NCI-H510A treated with DMSO at 0.1 percent for 48 hours (cell line): ENCODE measurements around the gene IL34.

ENCODE experiments used
- DNase-seq: peaks from one replicate; lab custom pipeline; 2025; lab: John Stamatoyannopoulos, UW

Gene IL34

DNA sequence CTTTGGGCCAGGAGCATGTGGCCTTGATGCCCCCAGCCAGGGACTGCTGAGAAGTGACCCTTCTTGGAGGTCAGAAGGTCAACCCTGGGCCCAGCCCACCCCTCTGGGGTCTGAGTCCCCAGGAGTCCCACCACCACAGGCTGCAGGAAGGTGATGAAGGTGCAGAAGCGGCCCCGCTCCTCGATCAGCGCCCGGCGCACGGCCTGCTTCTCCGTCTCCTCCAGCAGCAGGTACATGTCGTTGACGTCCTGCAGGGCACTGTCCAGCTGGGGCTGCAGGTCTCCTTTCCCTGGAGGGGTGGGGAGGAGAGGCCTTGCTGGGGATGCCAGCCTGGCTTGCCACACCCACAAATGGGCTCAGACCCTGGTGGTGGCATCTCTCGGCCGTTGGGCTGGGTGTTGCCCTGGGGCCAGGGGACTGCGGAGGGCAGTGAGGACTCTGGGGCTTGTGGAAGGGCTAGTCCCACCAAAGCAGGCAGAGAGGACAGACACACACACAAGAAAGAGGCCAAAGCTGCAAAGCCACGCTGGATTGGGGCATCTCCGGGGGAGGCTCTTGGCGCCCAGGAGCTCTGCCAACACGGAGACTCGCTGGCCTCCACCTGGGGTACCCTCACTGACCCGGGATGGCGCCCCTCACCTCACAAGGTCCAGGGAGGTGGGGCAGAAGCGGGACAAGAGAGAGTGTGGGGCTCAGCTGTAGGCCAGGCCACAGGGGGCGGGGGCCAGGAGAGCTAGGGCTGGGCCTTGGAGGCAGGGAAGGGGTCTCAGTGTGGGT, 31.9 kb downstream of the IL34 start:
- no peak for DNase-seq

GRCh38 chr16:70678898-70679670, 32.7 kb downstream of the IL34 start:
- no peak for DNase-seq

- DNase-seq: no peak
Observed at GRCh38 chr16:70679671-70680494, 33.5 kb downstream of the IL34 start.

- DNase-seq: no peak
Observed at GRCh38 chr16:70680495-70681381, 34.4 kb downstream of the IL34 start.

DNA sequence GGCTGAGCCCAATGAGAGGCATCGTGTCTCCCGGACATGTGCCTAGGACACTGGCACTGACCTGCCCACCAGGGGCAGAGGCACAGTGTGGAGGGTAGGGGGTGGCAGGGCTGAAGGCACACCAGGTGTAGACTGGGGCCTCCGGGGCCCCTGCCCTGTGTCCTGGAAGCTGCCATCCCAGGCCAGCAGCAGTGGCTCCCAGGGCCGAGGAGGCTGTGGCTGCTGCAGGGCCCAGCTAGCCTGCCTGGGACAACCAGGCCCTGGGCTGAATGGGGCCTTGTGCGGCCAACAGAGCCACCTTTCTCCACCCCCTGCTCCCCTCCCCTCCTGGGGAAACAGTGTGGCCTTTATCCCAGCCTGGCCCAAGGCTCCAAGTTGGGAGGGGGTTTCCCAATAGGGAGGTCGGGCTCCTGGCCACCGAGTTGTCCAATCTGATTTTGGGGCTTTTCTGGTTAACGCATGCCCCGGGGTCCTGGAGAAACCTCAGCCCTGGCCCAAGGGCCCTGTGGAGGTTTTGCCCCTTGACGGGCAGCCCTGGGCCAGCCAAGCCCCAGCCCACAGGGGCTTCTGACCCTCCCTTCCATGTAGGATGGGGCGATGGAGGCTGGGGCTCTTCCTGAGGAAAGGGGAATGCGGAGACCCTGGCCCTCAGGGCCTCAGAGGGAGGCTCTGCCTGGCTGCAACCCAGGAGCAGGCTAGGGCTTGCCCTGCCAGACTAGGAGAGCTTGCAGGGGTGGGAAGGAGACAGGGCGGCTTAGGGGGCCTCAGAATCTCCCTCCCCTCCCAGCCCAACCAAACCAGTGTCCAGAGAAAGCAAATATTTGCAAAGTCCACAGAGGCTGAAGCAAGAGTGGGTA, 35.3 kb downstream of the IL34 start:
- DNase-seq: no peak

- DNase-seq: no peak
Observed at GRCh38 chr16:70682239-70683145, 36.1 kb downstream of the IL34 start.

DNA sequence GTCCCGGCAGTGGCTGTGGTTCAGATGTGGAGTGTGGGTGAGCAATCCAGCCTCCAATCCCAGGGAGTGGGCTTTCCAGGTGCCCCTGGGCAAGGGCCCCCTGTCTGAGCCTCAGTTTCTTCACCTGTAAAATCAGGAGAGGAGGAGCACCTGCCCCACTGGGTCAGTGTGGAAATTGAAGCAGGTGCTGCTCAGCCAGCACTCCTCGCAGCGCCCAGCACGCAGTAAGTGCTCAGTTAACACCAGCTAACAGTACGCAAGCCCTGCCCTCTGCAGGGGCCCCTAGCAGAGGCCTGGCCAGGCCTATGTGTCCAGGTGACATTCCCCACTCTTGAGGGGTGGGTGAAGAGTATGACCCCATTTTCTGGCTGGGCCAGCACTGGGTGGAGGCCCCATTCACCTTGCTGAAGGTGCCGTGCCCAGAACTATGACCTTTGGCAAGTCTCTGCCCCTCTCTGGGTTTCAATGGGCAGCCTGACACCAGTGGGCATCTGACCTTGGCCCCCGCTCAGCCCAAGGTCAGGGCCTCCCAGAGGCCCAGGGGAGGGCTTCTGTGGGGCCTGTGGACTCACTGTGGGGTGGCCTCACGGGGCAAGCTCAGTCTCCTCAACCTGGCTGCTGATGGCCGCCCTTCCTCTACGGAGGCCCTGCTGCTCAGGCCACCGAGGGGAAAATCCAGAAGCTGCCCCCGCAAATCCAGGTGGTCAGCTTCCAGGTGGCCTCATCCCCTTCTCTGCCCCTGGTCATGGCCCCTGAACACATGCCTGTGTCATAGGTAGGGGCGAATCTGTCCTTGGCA, 37.0 kb downstream of the IL34 start:
- no peak for DNase-seq

DNA sequence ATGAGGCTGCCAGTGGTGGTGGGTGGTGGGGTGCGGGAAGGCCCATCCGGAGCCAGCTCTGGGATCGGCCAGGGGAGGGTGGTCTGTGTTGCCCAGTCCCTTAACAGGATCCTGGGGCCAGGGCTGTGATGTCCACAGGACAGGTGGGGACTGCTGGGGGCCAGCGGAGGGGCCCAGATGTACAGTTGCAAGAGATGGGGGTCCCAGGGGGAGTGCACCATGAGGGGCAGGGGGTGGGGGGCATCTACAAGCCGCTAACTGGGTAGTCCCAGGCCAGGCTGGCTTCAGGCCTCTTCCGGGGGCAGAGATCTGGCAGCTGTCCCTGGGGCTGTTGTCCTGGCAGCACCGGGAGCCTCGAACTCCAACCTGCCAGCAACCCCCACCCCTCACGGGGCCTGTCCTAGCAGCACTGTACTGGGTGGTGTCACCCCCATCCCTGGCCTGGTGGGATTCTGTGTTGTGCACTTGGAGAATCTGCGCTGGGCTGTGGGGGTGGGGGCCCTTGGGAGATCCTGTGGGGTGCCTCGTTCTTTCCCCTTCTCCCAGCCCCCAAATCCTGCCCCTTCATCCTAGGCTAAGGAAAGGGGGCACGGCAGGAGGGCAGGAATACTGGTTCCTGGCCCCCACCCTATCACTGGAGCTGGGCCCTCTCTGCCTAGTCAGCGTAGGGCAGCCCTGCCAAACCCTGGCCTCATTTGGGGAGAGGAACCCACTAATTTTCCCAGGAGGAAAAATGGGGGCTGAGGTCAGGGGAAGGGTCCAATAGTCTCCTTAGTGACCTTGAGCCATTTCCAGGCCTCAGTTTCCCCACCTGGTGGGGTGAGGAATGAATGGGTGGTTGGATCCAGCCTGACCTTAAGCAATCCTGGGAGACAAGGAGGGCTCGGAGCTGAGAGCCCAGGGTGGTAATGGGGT, 38.0 kb downstream of the IL34 start:
- DNase-seq: no peak

GRCh38 chr16:70685061-70685937, 38.9 kb downstream of the IL34 start:
- DNase-seq: no peak

DNA sequence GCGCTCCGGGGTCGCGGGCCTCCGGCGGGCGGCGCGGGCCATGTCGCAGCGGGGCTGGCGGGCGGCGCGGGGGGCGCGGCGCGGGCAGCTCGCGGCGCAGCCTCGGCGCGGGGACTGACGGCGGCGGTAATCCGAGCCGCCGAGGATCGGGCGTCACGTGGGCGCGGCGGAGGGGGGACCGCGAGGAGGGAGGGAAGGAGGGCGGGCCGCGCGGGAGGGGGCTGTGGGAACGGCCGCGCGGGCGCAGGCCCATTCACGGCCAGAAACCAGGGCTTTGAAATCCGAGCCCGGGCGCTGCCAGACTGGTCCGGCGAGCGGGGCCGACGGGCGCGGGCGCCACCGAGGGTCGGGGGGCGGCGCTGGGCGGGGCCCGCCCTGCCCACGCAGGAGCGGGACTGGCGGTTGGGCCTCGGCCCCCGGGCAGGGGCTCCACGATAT, 39.6 kb downstream of the IL34 start, which contains the start of gene MTSS2:
Gene MTSS2 (minus strand): TSS at position 116 of the 438 bp plus-strand sequence. CDS start 262 bp downstream, outside the sequence.
- peak; percentile 51 for DNase-seq

DNA sequence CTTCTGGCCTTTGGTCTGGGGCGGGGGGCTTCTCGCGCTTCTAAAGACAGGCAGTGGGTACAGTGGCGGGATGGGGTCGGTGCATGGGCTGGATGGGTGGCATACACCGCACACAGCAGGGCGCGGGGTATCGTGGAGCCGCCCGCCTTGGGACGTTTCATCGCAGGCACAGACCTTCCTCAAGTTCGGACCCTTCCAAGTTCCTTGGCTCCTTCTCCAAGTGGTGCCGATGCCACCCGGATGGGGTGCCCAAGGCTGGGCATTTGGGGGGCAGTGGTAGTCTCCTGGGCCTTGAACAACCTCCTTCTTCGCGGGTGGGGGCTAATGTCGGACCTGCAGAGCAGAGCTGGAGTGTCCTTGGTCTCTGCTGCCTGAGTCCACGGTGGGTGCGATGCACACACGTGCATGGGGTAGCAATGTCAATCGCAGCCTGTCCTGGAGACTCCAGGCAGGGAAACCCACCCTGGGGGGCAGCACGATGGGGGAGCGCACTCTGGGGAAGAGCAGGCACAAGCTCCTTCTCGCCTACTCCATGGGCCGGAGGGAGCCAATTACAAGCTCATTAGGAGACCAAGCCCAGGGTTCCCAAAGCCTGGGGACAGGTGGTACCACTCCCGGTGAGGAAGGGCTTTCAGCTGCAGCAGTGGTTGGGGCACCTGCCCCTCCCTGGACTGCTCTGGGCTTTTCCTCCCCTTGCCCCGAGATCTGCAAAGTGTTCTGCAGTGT, 40.2 kb downstream of the IL34 start:
- DNase-seq: no peak

DNA sequence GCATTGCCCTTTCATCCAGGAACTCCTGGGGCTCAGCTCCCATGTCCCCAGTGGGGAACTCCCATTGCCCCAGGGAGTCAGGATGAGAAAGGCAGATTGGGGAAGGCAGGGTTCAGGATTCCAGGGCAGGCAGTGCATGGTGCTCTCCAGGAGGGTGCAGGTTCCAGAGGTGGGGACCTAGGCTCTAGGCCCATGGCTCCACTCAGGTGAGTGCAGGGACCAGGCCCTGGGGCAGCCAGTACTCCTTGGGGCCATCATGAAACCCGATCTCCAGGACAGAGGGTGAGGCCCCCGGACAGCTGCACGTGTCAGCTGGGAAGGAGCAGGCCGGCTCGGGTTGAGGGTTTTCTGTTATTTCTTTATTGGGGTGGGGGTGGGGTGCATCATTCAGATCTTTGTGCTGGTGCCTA, 40.7 kb downstream of the IL34 start:
- peak; percentile 6 for DNase-seq

GRCh38 chr16:70687671-70688245, 41.4 kb downstream of the IL34 start:
- no peak for DNase-seq

GRCh38 chr16:70688246-70688742, 41.9 kb downstream of the IL34 start:
- DNase-seq: no peak
